Glutamatergic neuron (in vitro differentiated cells): ENCODE measurements around the gene DNAH2. TPM values are rescaled to one million over a fixed set of nuclear protein-coding genes. Genes with fewer than 3 reads are reported as not detected.

Experiments used
- DNase-seq: peaks from one replicate; pipeline ENCODE4 v3.0.0; 2022
- H3K27ac Mint-ChIP-seq: one replicate; pipeline ENCODE4 v1.8.0; 2020; ENCODE audit warnings: mild to moderate bottlenecking, mixed read lengths, inconsistent platforms; ENCODE audit not compliant: unreplicated experiment
- H3K27me3 Mint-ChIP-seq: one replicate; pipeline ENCODE4 v1.8.0; 2020; ENCODE audit warnings: mild to moderate bottlenecking, moderate library complexity, mixed read lengths, inconsistent platforms; ENCODE audit not compliant: unreplicated experiment
- H3K36me3 Mint-ChIP-seq: one replicate; pipeline ENCODE4 v1.8.0; 2020; ENCODE audit warnings: mild to moderate bottlenecking, mixed read lengths, inconsistent platforms; ENCODE audit not compliant: unreplicated experiment
- H3K4me1 Mint-ChIP-seq: one replicate; pipeline ENCODE4 v1.8.0; 2020; ENCODE audit warnings: mild to moderate bottlenecking, low read depth, mixed read lengths, inconsistent platforms; ENCODE audit not compliant: unreplicated experiment
- H3K4me3 Mint-ChIP-seq: one replicate; pipeline ENCODE4 v1.8.0; 2020; ENCODE audit warnings: mild to moderate bottlenecking, mixed read lengths, inconsistent platforms; ENCODE audit not compliant: unreplicated experiment
- H3K9me3 Mint-ChIP-seq: one replicate; pipeline ENCODE4 v1.8.0; 2020; ENCODE audit warnings: mild to moderate bottlenecking, moderate library complexity, mixed read lengths, inconsistent platforms; ENCODE audit not compliant: unreplicated experiment
- CTCF ChIP-seq: fragments of 200-600 bp; sonication (generic); IDR thresholded peaks from one replicate; pipeline ENCODE4 v1.5.0; 2021; ENCODE audit not compliant: partially characterized antibody, unreplicated experiment
- total RNA-seq: library from RNA; stranded (reverse); fragmentation: NEBNext Ultra II Directional; extraction: Animal tissue kit (Norgen Biotek cat#: 25700); gene quantifications from one replicate; pipeline ENCODE4 v1.2.1, GENCODE V29; 2021; ENCODE audit not compliant: unreplicated experiment

DNAH2 gene
- total RNA-seq, 1 donor from 2014 or later = 0.07 TPM

GRCh38 chr17:7844292-7845154 is 127.0 kb downstream of the DNAH2 start:
- Mint-ChIP-seq H3K27ac (peak overlapping the region; percentile 89), H3K27me3 (peaks cover 32% of the 10 kb centered on the region), H3K36me3 (peaks cover 5% of the 10 kb centered on the region), H3K4me1 (peaks cover 21% of the 10 kb centered on the region), H3K4me3 (peak overlapping the region; percentile 99), H3K9me3 (peaks cover 30% of the 10 kb centered on the region)
- no peak for TF ChIP-seq CTCF
- peak; percentile 87 for DNase-seq

- H3K4me1 Mint-ChIP-seq = peaks cover 14% of the 10 kb centered on the region
- peaks cover 25% of the 10 kb centered on the region for H3K9me3 Mint-ChIP-seq
- H3K27ac Mint-ChIP-seq = no peak overlapping the region
- H3K36me3 Mint-ChIP-seq = peaks cover 4% of the 10 kb centered on the region
- no peak for TF ChIP-seq CTCF
- DNase-seq = no peak
- peaks cover 32% of the 10 kb centered on the region for H3K27me3 Mint-ChIP-seq
- H3K4me3 Mint-ChIP-seq = peak overlapping the region; percentile 99
Measured at GRCh38 chr17:7845359-7846062, 128.0 kb downstream of the DNAH2 start.

- no peak overlapping the region for H3K4me3 Mint-ChIP-seq
- peaks cover 10% of the 10 kb centered on the region for H3K4me1 Mint-ChIP-seq
- no peak for TF ChIP-seq CTCF
- no peaks in the 10 kb centered on the region for H3K36me3 Mint-ChIP-seq
- no peak overlapping the region for H3K27ac Mint-ChIP-seq
- no peak for DNase-seq
- peaks cover 30% of the 10 kb centered on the region for H3K27me3 Mint-ChIP-seq
- peaks cover 21% of the 10 kb centered on the region for H3K9me3 Mint-ChIP-seq
Measured at GRCh38 chr17:7846063-7846735, 128.7 kb downstream of the DNAH2 start.

- H3K36me3 Mint-ChIP-seq = no peaks in the 10 kb centered on the region
- peaks cover 30% of the 10 kb centered on the region for H3K27me3 Mint-ChIP-seq
- no peak overlapping the region for H3K4me3 Mint-ChIP-seq
- no peak for TF ChIP-seq CTCF
- H3K4me1 Mint-ChIP-seq = peaks cover 13% of the 10 kb centered on the region
- peaks cover 20% of the 10 kb centered on the region for H3K9me3 Mint-ChIP-seq
- no peak for DNase-seq
- no peak overlapping the region for H3K27ac Mint-ChIP-seq
Measured at GRCh38 chr17:7846765-7847661, 129.5 kb downstream of the DNAH2 start.
